HT1080 (cell line): ENCODE data around the gene UBE2Q2. TPM values are rescaled to one million over a fixed set of nuclear protein-coding genes. Genes with fewer than 3 reads are reported as not detected.
"Not testable (repeated sequence)": the region's sequence is repeated elsewhere in the genome, so short reads cannot be mapped to it uniquely, and the experiment has no call there.

Experiments
- DNase-seq: peaks from one replicate; pipeline ENCODE4 v3.0.0-alpha.2; 2015; ENCODE audit warnings: low read depth
- total RNA-seq: library from RNA; depleted of rRNA; stranded (reverse); fragments of >200 nt; shearing (Covaris generic); gene quantifications from 2 replicates; pipeline ENCODE4 v1.2.3, GENCODE V29; 2014

The UBE2Q2 gene
- total RNA-seq, 1 experiment from 2014 or later: 16.3 TPM

GRCh38 chr15:75823860-75824613, 19.2 kb upstream of the UBE2Q2 start:
- DNase-seq: no peak

DNA sequence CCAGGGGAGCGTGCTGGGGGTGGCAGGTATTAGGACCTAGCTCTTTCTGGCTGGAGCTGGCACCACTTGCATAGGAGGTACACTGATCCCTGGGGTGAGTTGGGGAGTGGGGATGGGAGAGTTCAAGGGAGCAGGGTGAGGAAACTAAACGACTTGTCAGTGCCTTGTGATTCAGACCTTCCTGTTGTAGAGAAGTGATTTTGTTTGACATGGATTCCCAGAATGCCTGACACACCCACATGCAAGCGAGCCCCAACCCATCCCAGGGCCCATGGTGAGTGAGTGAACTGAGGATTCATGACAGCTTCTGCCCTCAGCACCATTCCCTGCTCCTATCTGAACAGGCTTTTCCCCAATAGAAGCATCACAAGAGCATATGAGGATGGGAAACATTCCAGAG, 15.6 kb upstream of the UBE2Q2 start:
- DNase-seq: peak; percentile 25

DNA sequence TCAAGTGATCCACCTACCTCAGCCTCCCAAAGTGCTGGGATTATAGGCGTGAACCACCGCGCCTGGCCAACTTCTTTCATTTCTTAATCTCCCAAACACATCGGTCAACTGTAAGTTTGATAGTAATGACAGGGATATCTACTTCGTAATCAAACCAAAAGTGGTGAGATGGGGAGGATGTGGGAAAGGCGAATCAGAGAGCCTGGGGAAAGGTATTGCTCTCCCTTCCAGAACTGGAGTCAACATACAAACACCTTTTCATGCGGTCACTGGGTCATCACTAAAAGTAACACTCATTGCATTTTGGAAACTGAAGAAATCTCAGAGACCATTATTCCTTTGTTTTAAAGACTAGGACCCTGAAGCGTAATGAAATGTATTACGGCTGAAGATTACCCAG, 14.8 kb upstream of the UBE2Q2 start:
- no peak for DNase-seq

- DNase-seq: no peak
Measured at GRCh38 chr15:75830910-75831805, 12.1 kb upstream of the UBE2Q2 start.

GRCh38 chr15:75831806-75832102, 11.5 kb upstream of the UBE2Q2 start:
- DNase-seq: no peak

DNA sequence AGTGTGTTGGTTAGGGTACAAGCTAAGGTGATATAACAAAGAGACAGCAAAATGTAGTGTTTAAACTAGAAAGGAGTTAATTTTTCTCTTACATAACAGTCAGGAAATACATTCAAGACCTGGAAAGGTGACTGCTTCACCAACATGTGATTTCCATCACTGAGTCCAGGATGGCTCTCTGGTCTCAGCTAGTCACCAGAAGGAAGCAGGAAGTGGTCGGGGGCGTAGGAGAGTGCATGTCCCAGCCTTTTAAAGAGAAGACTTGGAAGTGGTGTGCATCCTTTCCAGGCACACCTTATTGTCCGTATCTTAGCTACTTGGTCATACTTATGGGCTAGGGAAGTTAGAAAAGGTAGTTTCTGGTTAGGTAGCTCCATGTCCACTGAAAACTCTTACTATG, 11.1 kb upstream of the UBE2Q2 start:
- no peak for DNase-seq

DNA sequence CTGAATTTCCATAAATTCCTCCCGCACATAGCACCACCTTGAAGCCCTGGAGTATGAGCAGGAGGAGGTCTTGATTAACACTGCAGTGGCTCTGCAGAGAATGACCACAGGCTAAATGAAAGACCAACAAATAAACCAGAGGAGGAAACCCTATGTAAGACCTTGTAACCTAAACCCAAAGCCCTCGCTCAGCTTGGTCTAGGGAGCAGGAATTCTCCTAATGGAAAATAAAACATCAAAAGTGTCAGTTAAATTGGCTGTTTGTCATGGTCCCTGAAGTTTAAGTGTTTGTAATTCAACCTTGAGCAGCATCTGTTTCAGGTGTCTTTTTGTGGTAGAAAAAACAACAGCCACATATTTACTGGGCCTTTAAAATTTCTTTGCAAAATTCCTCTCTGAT, 9.2 kb upstream of the UBE2Q2 start:
- DNase-seq: no peak

GRCh38 chr15:75835990-75836958, 7.0 kb upstream of the UBE2Q2 start:
- DNase-seq: no peak

DNA sequence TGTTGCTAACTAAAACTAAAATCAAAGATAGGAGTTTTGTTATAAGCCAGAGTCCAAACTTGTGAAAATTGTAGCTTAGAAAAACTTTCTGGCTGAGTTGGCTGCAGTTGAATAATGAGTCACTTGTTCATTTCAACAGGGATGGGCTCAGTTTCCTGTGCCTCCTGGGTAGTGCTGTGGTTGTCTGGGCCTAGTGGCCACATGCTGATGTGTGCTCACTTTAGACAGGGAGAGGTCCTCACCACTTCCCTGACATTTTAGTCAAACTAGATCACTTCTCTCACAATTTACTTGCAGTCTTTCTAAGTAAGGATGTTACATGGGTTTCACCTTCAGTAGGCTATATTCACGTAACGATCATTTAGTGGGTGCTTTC, 6.3 kb upstream of the UBE2Q2 start:
- DNase-seq: peak; percentile 85

DNA sequence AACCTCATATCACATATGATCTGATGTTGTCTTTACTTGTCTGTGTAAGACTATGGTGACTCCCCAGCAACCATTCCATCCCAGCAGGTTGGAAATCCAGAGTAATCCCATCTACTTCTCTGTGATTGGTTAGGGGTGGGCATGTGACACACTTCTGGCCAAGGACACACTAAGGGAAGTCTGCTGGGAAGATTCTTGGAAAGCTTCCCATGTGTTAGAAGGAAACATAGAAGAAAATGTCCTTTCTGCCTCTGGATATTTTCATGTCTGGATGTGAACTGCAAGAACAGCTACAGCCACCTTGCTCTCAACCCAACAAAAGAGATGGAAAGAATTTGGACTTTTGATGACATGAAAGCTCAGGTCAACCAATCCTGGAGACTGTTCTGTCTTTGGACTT, 2.6 kb upstream of the UBE2Q2 start:
- DNase-seq: peak; percentile 38

DNA sequence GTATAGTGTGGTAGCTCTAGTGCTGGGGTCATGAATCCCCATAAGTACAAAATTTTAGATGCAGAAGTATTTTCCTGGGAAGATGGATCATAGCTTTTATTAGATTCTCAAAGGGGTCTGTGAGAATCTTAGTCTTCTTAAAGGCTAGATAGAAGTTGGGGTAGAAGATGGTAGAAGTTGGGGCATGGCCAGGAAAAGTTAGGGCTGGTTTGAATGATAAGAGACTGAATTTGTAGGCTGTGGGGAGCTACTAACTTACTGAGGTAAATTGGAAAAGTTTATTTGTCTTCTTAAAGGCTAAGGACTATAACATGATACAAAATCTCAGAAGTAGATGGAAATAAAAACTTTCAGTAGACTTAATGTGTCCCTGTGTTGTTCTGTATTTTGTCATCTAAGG, 1.6 kb upstream of the UBE2Q2 start:
- DNase-seq: no peak

GRCh38 chr15:75843678-75844581, 683 bp downstream of the UBE2Q2 start:
- peak; percentile 53 for DNase-seq

GRCh38 chr15:75844629-75845335, 1.5 kb downstream of the UBE2Q2 start:
- no peak for DNase-seq

GRCh38 chr15:75849167-75849566, 5.9 kb downstream of the UBE2Q2 start:
- no peak for DNase-seq

- DNase-seq: no peak
Measured at GRCh38 chr15:75850708-75851107, 7.5 kb downstream of the UBE2Q2 start.

DNA sequence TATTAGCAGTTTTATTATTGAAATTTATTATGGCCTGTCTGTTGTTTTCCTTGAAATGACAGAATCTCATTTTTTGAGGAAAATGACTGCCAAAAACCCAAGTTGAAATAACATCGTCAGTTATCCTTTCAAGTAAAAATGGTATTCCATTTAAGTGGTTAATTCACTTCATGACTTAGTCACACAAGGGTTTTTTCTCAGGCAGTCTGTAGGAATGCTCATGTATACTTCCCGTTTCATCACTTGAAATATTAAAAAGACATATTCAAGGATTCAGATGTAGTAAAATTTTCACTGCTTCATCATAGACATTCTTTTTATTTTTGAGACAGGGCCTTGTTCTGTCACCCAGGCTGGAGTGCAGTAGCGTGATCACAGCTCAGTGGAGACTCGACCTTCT, 8.3 kb downstream of the UBE2Q2 start:
- DNase-seq: not testable (repeated sequence)

DNA sequence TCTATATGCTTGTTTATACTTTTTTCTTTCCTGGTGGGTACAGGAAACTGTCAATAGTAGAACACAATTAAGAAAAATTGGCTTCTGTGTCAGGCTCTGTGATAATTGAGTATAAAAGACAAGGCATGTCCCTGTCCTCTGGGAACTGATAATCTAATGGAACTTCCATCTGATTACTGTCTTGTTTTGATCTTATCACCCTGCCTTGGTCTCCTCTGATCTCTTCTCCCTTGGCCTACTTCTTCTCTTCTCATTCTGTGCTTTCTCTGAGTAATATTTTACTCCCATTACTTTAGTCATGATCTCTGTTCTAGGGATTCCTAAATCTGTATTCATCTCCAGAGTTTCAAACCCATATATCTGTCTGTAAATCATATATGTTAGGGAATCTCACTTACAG, 14.6 kb downstream of the UBE2Q2 start:
- DNase-seq: no peak

DNA sequence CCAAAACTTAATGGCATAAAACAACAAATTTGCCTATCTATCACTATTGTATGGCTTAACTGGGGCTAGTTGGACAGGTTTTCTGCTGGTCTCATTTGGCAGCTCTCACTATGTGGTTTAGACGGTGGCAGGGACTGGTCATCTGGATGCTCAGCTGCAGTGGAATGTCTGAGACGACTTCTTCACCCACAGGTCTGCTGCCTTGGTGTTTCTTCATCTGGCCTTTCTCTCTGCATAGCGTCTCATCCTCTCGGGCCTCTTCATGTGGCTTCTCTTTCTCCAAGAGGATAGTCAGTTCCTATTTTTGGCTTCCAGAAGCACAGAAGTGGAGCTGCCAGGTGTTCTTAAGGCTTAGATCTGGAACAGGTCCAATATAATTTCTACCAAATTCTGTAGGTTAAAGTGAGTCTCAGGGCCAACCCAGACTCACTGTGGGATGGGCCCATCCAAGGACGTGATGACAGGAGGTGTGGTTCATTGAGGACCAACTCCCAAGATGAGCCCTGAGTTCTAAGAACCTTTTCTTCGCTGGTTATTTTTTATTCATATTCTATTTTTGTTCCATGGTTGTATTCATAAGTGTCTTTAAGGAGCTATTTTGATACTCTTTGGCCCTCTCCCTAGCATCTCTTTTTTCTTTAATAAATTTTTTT, 18.6 kb downstream of the UBE2Q2 start:
- DNase-seq: no peak

GRCh38 chr15:75862796-75863195, 19.5 kb downstream of the UBE2Q2 start:
- no peak for DNase-seq
